CD4-positive, alpha-beta T cell treated with Interleukin-1 beta for 1 hour (primary cell): ENCODE data around the gene CELA3B.
"Not testable (repeated sequence)": the region's sequence is repeated elsewhere in the genome, so short reads cannot be mapped to it uniquely, and the experiment has no call there.

Experiments used
- DNase-seq, 2 donors: peaks; one replicate each; pipeline ENCODE4 v3.0.0-alpha.2; 2020 to 2022

CELA3B gene

DNA sequence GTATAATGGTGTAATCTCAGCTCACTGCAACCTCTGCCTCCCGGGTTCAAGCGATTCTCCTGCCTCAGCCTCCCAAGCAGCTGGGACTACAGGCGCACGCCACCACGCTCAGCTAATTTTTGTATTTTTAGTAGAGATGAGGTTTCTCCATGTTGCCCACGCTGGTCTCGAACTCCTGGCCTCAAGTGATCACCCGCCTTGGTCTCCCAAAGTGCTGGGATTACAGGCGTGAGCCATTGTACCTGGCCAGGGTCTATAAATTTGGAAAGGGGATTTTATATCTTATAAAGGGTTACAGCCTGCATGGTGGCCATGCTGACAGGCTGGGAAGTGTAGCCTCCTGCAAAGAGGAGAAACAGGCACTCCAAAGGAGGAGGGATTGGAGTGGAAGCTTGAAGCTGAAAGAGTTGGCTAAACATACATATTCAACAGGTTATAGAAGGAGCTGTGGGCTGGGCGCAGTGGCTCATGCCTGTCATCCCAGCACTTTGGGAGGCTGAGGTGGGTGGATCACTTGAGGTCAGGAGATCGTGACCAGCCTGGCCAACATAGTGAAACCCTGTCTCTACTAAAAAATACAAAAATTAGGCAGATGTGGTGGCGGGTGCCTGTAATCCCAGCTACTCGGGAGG lies 37.9 kb downstream of the CELA3B start:
- DNase-seq, result not testable (repeated sequence)

DNA sequence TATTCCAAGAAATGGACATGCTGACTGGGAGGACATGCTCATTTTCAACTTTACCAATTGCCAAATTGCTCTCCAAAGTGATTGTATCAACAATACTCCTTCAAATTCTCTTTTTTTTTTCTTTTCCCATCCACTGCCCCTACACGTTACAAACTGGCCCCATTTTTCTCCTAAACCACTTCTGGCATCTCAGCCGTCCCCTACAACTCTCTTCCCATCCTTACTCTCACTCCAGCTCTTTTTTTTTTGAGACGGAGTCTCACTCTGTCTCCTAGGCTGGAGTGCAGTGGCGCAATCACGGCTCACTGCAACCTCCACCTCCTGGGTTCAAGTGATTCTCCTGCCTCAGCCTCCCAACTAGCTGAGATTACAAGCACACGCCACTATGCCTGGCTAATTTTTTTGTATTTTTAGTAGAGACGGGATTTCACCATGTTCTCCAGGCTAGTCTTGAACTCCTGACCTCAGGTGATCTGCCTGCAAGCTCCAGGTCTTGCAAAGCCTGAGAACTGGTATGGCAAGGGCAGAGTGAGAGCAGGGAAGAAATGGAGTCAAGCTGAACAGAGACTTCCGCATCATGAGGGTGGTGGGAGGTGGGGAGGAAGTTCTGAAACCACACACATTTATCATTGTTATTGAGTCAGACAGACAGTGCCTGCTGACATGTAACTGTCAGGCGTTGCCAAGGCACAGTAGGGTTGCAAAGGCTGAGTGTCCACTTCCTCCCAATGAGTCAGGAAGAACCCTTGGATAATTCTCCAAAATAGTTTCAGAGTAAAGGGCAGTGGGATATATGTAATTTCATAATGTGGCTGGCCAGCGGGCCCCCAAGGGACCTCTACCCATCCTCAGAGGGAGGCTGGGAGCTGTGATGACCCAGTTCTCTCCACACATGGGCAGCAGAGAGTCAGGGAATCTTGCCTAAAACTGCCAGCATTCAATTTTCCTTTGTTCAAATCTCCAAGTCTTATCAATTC lies 42.0 kb downstream of the CELA3B start:
- DNase-seq, result peak; percentile 49 to 74

DNA sequence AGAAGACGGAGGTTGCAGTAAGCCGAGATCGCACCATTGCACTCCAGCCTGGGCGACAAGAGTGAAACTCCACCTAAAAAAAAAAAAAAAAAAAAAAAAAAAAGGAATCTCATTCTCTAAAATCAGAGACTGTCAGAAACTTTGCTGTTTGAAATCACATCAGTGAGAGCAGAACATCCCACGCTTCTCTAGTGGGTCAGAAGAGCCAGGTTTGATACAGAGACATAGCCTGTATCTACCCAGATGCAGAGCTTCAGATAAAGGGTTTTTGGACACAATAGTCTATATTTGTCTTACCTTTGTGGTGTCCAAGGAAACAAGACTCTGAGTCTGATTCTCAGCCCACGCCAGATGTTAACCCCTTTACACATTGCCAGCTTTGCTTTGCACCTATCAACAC lies 44.2 kb downstream of the CELA3B start:
- DNase-seq, result no peak

DNA sequence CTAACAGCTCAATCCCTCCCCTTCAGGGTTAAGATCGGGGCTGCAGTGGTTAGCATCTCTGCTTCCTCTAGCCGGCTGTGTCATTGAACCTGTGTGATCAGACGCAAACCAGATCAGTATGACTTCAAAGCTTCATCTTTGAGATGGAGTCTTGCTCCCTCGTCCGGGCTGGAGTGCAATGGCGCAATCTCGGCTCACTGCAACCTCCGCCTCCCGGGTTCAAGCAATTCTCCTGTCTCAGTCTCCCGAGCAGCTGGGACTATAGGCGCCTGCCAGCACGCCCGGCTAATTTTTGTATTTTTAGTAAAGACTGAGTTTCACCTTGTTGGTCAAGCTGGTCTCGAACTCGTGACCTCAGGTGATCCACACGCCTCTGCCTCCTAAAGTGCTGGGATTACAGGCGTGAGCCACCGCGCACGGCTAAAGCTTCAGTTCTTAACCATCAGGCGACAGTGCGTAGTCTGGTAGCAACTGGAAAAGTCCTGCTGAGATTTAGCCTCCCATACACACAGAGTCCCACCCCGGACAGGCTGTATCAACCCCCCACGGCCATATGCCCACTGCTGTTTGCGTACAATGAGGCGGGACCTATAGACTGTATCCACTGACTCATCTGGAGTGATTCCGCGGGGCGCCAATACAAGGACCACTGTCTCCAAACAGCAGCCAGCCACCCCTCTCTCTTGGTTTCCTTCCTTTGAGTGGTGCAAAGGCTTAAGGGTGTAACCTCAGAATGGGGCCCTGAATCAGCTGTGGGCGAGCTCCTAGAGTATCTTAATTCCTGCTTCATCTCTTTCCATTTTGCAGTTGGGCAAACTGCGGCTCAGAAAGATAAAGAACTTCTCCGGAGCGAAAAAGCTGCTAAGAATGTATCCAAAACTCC lies 47.9 kb downstream of the CELA3B start:
- peak; percentile 82 to 86 for DNase-seq

DNA sequence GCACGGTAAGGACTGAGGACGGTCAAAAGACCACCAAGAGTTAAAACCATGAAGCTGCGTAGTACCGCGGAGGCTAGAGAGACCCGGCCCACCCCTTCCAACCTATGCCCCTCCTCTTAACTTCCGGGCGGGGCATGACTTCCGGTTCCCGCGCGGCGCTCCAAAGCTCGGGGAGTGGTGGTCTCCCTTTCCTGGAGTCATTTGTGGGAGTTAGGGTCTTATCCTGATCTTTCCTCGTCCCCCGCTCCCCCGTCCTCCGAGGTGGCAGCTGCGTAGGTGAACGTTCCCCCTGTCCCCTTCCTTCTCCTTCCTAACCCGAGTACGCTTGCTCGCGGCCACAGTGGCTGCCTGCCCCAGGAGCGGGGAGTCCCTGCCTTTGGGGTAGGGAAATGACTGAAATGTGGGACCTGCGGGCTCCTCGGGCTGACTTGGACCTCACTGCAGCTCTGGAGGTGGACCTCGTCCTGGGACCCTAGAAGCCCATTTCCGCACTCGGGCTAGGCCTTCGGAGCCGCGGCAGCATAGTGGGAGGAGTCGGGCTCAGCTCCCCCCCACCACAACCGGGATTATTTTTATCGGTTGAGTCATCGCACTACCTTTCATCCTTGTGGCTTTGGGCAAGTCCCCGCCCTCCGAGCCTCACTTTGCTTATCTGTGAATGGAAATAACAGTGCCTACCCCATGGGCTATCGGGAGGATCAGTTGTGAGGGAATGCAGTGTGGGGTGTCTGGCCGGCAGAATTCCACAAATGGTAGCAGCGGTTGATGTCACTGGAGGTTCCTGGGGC lies 48.7 kb downstream of the CELA3B start:
- peak; percentile 91 to 92 for DNase-seq

DNA sequence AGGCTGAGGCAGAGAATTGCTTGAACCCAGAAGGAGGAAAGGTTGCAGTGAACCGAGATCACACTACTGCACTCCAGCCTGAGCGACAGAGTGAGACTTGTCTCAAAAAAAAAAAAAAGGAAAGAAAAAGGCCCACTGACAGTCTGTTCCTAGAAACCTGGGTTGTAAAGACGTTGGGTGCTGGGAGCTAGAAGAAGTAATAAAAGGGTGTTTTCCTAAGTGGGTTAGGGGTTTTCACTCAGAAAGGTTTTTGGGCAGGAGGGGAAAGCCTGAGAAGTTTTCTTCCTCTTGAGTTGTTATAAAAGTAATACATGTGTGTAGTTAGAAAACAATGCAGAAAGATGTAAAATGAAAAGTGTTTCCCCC lies 50.1 kb downstream of the CELA3B start:
- peak in 1 of 2 donors; percentile 39 for DNase-seq

DNA sequence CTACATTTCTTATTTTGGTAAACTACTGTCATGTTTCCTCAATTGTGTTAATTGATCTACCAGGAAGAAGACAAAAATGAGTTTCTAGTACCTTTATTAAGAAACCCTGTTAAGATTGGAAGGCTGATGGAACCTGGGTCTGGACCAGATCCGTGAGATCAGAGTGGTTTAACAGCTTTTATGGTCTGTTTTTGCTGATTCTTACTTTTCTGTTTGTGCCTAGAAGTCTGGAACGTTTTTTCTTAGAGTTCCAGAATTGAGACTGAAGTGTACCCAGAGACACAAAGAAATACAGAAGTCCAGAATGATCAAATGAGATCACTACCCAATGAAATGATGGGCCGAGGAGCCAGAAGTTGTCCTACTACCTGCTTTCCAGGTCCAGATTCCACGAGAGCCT lies 53.2 kb downstream of the CELA3B start:
- DNase-seq, result no peak

DNA sequence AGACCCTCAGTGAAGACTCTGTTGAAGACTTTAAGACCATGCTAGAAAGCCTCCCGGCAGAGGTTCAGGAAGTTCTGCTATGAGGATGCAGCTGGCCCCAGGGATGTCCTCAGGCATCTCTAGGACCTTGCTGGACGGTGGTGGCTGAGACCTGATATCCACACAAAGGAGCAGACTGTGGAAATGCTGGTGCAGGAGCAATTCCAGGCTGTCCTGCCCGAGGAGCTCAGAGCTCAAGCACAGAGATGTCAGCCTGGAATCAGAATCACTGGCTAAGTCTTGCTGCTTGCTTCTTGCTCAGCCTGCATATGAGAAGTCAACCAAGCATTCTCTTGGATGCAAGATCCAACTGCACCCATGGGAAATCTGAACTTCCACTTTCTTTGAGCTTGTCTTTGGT lies 53.7 kb downstream of the CELA3B start:
- DNase-seq, result no peak

DNA sequence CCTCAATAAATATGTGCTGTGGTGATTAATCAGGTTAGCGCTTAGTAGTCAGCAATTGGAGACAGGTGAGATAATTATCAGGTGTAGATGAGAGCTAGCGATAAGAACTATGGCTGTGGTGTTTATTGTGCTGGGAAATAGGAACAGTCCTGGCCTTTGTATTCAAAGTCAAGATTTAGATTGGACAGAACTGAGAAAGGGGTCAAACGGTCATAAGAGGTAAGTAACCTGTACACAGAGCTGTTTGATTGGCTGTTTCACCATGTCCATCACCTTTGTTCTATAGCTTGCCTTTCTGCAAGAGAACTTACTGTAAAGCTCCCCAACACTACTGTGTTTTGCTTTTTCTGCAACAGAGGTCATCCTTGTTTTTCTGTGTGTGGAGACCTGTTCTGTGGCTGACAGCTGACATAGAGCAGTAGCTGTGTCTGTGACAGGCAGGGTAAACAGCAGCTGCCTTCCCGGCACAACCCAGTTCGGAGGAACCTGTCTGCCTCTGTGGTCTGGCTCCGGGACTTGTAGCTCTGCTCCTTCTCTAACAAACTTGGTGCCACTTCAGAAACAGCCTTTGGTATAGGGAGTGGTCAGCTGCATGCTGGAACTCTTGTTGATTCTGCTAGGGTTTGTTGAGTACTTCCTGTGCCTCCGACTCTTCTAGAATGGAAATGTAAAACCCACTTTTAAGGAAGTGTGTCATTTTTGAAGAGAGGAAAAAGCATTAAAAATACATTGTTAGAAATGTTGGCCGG lies 54.6 kb downstream of the CELA3B start:
- DNase-seq, result peak in 1 of 2 donors; percentile 44

DNA sequence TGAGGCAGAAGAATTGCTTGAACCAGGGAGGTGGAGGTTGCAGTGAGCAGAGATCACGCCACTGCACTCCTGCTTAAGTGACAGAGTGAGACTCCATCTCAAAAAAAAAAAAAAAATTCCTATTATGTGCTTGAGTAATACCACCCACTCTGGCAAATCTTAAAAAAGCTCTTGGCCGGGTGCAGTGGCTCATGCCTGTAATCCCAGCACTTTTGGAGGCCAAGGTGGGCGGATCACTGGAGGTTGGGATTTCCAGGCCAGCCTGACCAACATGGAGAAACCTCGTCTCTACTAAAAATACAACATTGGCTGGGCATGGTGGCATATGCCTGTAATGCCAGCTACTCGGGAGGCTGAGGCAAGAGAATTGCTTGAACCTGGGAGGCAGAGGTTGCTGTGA lies 58.0 kb downstream of the CELA3B start:
- not testable (repeated sequence) for DNase-seq

DNA sequence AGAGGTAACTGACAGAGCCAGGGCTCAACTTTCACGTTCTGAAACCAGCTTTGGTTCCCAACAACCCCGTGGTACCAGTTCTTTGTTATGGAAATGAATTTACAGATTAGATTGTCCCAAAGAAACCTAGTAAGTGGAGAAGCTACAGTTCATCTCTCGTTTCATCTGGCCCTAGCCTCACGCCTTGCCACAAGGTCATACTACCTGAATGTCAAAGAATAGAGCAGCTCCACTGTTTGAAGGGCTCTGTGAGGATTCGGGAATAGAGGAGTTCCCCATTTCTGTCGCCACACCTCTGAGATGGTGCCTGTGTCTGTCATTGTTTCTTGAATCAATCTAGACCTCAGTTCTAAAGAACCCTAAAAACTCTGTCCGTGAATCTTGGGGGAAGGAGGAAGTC lies 60.7 kb downstream of the CELA3B start:
- DNase-seq, result no peak

DNA sequence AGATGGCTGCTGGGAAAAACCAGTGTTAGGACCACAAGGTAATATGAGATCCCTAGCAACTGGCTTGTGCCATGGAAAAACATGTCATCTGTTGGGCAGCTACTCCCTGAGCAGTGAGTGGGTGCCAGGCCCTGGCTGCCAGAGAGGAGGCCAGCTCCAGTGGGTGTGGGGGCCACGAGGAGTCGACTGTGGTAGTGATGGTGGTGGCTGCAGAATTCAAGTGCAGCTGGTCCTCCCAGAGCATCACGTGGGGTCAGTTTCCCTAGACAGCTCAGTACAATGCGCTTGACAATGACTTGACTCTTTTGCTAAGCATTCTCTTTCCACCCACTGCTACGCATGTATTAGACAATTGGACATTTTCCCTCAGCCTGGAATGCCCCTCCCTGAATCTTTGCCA lies 61.2 kb downstream of the CELA3B start:
- DNase-seq, result no peak
